MCF 10A (cell line): ENCODE measurements around the gene DUSP2. TPM values are rescaled to one million over a fixed set of nuclear protein-coding genes. Genes with fewer than 3 reads are reported as not detected.
A peak's percentile ranks its signal among the peaks of the same experiment; 100 is the strongest.

ENCODE experiments used
- BruUV-seq: library from RNA; stranded (reverse); fragments of 400-500 nt; replicated peaks from 2 replicates; lab custom pipeline; 2021; lab: Mats Ljungman, UMichigan
- CTCF ChIA-PET: fragments of 300-600 bp; sonication (Branson Sonifier 250); formaldehyde crosslinking; extraction: SDS; loops from one replicate; lab custom pipeline; 2021; ENCODE audit warnings: antibody characterized with exemption, inconsistent platforms; lab: Yijun Ruan, JAX
- POLR2A ChIA-PET: fragments of 300-600, 350-650 bp; sonication (Branson Sonifier 250); formaldehyde crosslinking; extraction: SDS; loops from one replicate; lab custom pipeline; 2020; ENCODE audit warnings: antibody characterized with exemption, inconsistent platforms; lab: Yijun Ruan, JAX
- DNase-seq: peaks from one replicate; pipeline ENCODE4 v3.0.0-alpha.2; 2018; ENCODE audit not compliant: unreplicated experiment
- H3K27ac Mint-ChIP-seq: one replicate; pipeline ENCODE4 v1.8.0; 2022; ENCODE audit warnings: mild to moderate bottlenecking, low read depth, mixed read lengths; ENCODE audit not compliant: unreplicated experiment
- H3K27me3 Mint-ChIP-seq: one replicate; pipeline ENCODE4 v1.8.0; 2022; ENCODE audit warnings: mixed read lengths; ENCODE audit not compliant: insufficient read depth, unreplicated experiment
- H3K36me3 Mint-ChIP-seq: one replicate; pipeline ENCODE4 v1.8.0; 2022; ENCODE audit warnings: mild to moderate bottlenecking, moderate library complexity, mixed read lengths; ENCODE audit not compliant: insufficient read depth, unreplicated experiment
- H3K4me1 Mint-ChIP-seq: one replicate; pipeline ENCODE4 v1.8.0; 2022; ENCODE audit warnings: mixed read lengths; ENCODE audit not compliant: insufficient read depth, unreplicated experiment
- H3K4me3 Mint-ChIP-seq: one replicate; pipeline ENCODE4 v1.8.0; 2022; ENCODE audit warnings: mild to moderate bottlenecking, moderate library complexity, mixed read lengths; ENCODE audit not compliant: unreplicated experiment
- H3K9me3 Mint-ChIP-seq: one replicate; pipeline ENCODE4 v1.8.0; 2022; ENCODE audit warnings: mixed read lengths; ENCODE audit not compliant: unreplicated experiment
- intact Hi-C: fragments of 100-400 bp; cut with micrococcal nuclease; formaldehyde crosslinking; loops from 2 replicates; pipeline ENCODE4 v1.14.1; 2022
- total RNA-seq: library from RNA; stranded (reverse); gene quantifications from 2 replicates; pipeline ENCODE4 v1.2.3, GENCODE V29; 2022
- TF ChIP-seq, protein P1 (sequence below): fragments of 200-600 bp; IDR thresholded peaks from one replicate; pipeline ENCODE4 v1.8.0; 2022; ENCODE audit warnings: antibody characterized with exemption, mild to moderate bottlenecking; ENCODE audit not compliant: unreplicated experiment

The DUSP2 gene
- total RNA-seq, 1 experiment from 2014 or later = 3.3 TPM

DNA sequence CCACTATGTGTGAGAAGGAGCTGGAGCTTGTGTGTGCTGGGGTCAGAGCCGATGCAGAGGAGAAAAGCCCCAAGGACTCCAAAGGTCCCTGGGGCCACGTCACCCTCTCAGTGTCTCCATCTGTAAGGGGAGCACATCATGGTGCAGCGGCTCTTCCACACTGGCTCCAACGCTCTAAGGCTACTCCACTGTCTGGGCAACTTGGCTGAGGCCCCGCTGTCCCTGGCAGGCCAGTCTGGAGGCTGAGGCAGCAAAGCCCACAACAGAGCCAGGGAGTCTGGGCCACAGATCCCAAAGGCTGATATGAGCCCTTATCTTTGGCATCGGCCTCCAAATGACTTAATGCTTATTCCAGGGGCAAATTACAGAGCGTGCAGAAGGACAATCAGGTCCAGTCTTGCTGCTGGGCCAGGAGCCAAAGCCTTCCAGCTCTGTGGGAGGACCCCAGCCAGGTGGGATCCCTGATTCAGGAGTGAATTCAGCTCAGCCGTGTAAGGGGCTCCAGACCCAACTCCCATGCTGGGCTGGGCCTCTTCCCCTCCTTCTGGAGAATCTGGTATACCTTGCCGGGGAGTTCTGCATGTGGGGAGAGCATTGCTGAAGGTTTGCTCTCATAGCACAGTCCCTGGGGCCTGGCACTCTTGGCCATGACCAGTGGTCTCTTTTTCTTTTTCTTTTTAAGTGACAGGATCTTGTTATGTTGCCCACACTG lies 1.8 kb upstream of the DUSP2 start:
- BruUV-seq = no TSS peak
- Mint-ChIP-seq H3K27me3 (no peaks in the 10 kb centered on the region), H3K27ac (no peak overlapping the region), H3K36me3 (peaks cover 4% of the 10 kb centered on the region), H3K4me3 (no peak overlapping the region), H3K4me1 (peaks cover 17% of the 10 kb centered on the region), H3K9me3 (no peaks in the 10 kb centered on the region)
- TF ChIP-seq, protein P1, sequence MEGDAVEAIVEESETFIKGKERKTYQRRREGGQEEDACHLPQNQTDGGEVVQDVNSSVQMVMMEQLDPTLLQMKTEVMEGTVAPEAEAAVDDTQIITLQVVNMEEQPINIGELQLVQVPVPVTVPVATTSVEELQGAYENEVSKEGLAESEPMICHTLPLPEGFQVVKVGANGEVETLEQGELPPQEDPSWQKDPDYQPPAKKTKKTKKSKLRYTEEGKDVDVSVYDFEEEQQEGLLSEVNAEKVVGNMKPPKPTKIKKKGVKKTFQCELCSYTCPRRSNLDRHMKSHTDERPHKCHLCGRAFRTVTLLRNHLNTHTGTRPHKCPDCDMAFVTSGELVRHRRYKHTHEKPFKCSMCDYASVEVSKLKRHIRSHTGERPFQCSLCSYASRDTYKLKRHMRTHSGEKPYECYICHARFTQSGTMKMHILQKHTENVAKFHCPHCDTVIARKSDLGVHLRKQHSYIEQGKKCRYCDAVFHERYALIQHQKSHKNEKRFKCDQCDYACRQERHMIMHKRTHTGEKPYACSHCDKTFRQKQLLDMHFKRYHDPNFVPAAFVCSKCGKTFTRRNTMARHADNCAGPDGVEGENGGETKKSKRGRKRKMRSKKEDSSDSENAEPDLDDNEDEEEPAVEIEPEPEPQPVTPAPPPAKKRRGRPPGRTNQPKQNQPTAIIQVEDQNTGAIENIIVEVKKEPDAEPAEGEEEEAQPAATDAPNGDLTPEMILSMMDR = no peak
- CTCF ChIA-PET = interaction anchor here (0.5 to 0.7 kb wide), 3 partner anchors 114 to 834 kb away, joined by 3 read pairs; no protein-coding TSS in a partner anchor
- POLR2A ChIA-PET = interaction anchor here (0.7 kb wide), 1 partner anchor 358 kb away, joined by 3 read pairs; the partner anchor contains the start of gene NEURL3
- intact Hi-C loops = no loop called here
- DNase-seq = peak; percentile 29

DNA sequence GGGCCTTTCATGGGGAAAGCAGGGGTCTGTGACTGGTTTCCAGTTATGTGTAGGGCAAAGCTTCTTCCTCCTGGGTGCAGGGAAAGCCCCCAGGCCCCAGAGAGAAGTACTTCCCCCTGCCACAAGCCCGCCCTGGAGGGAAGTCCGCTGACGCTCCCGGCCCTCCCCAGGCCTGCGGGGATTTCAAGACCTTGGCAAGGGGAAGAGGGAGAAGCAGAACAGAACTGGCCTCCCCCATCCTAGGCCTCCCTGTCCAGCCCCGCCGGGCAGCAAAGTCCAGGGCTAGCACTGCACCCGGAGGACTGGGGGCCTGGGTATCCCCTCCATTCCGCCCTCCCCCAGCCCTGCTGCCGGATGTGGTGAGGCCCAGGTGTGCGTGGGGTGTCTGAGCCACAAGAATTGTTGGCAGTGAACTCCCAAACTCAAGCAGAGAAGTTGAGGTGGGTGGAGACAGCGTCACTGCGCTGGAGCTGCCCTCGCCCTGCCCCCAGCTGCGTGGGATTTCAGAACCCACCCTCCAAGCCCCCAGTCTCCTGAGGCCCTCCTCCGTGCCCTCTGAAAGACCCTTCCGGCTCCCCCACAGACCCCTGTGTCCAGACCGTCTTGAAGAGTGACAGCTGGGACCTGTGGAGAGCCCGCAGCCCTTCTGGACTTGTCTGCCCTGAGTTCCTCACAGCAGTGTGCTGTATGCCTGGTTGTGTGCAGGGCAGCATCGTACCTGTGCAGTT lies 1.1 kb upstream of the DUSP2 start:
- TF ChIP-seq, protein P1 = no peak
- peak; percentile 47 for DNase-seq
- Mint-ChIP-seq H3K27ac (no peak overlapping the region), H3K4me3 (no peak overlapping the region), H3K9me3 (no peaks in the 10 kb centered on the region), H3K27me3 (no peaks in the 10 kb centered on the region), H3K36me3 (peaks cover 4% of the 10 kb centered on the region), H3K4me1 (peaks cover 17% of the 10 kb centered on the region)
- intact Hi-C loops = no loop called here
- POLR2A ChIA-PET = no interaction called here
- CTCF ChIA-PET = interaction anchor here (0.6 to 0.7 kb wide), 3 partner anchors 137 to 833 kb away, joined by 3 read pairs; no protein-coding TSS in a partner anchor
- BruUV-seq = no TSS peak

DNA sequence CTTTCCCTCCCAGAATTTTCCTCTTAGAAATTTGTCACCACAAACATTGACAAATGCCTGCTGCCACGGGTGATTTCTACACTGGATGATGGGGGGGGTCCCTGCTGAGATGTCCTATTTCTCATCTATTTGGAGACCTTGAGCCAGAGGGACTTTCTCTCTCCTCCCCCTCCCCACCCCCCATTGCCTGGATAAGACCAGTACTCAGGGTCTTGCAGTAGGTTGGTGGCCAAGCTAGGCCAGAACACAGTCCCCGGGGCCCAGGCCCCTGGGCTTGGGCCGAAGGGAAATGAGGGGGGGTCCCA lies 560 bp upstream of the DUSP2 start:
- Mint-ChIP-seq H3K9me3 (no peaks in the 10 kb centered on the region), H3K4me3 (peak overlapping the region; percentile 78), H3K27ac (no peak overlapping the region), H3K36me3 (peaks cover 4% of the 10 kb centered on the region), H3K27me3 (no peaks in the 10 kb centered on the region), H3K4me1 (peaks cover 17% of the 10 kb centered on the region)
- CTCF ChIA-PET = interaction anchor here (0.6 kb wide), 1 partner anchor 136 kb away, joined by 3 read pairs; no protein-coding TSS in a partner anchor
- intact Hi-C loops = no loop called here
- TF ChIP-seq, protein P1 = no peak
- no TSS peak for BruUV-seq
- POLR2A ChIA-PET = no interaction called here
- no peak for DNase-seq

DNA sequence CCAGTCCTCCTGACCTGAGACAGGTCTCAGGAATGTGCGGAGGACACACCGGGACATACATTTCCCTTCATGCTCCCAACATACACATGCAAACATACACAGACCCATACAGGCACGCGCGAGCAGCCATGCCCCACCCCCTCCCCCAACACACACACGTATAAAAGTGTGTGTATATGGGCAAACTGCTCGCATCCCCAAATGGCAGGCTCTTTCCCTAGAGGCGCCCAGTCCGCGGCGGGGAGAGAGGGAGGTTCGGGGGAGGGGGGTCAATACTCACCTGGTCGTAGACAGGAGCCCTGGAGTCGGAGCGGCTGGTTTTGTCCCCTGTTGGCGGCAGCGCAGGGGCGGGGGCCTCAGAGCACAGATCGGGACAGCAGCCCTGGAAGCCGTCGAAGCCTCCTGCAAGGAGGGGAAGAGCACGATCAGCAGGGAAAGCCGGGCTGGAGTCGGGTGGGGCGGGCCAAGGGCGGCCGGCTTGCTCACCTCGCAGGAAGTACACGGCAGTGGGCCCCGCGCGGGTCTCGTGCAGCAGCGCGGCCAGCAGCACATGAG lies 682 bp downstream of the DUSP2 start:
- peak; percentile 5 for DNase-seq
- Mint-ChIP-seq H3K4me3 (peak overlapping the region; percentile 78), H3K4me1 (peaks cover 17% of the 10 kb centered on the region), H3K27me3 (no peaks in the 10 kb centered on the region), H3K36me3 (peaks cover 4% of the 10 kb centered on the region), H3K27ac (no peak overlapping the region), H3K9me3 (no peaks in the 10 kb centered on the region)
- CTCF ChIA-PET = interaction anchor here (1.0 kb wide), 1 partner anchor 36 kb away, joined by 3 read pairs; no protein-coding TSS in a partner anchor
- POLR2A ChIA-PET = interaction anchor here (1.0 kb wide), 1 partner anchor 64 kb away, joined by 4 read pairs; no protein-coding TSS in a partner anchor
- intact Hi-C loops = no loop called here
- TF ChIP-seq, protein P1 = no peak
- BruUV-seq = TSS peak; percentile 55
